Measurements from ENCODE around the gene DLEC1.
"Not testable (repeated sequence)": the region's sequence is repeated elsewhere in the genome, so short reads cannot be mapped to it uniquely, and the experiment has no call there.

DLEC1 gene

DNA sequence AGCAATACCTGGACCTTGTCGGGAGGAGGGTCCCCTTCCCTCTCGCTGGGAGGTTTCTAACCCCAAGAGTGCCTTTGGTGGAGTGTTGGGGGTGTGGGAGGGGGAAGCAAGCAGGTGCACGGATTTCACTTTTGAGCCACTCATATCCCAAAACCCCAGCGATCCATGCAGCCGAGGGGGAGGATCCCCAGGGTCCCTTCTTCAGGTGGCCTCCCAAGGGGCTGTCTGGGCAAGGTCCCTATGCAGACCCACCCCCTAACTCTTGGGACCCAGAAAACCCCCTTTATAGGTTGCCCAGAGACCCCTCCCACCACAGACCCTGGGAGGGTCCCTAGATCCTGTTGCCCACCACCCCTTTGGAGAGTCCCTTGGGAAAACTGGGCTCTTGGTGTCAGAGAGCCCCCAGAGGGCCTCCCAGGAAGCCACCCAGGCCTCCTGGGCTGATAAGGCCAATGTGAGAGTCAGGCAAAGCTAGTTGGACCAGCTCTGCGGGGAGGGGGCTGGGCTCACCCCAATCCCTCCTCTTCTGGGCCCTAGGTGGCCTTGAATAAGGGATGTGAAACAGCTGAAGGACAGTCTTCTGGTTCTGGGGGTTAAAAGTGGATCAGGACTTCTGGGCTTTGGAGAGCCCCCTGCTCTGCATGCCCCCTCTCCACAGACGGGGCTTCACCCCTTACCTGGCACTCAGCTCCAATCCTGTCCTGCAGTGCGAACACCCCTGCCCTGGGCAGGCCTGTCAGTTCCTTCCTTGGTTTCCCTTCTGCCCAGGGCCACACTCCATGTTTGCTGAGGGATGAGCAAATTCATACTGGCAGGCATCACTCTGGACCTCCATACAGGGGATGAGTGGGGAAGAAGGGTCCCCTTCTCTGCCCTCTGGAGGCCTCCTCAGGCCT is 8.6 kb upstream of the DLEC1 start:
- DNase-seq (ENCODE audit: low read depth): no peak
- no peak overlapping the region for H3K4me3 ChIP-seq (ENCODE audit: low read depth, low read length)
- TF ChIP-seq, protein P1, sequence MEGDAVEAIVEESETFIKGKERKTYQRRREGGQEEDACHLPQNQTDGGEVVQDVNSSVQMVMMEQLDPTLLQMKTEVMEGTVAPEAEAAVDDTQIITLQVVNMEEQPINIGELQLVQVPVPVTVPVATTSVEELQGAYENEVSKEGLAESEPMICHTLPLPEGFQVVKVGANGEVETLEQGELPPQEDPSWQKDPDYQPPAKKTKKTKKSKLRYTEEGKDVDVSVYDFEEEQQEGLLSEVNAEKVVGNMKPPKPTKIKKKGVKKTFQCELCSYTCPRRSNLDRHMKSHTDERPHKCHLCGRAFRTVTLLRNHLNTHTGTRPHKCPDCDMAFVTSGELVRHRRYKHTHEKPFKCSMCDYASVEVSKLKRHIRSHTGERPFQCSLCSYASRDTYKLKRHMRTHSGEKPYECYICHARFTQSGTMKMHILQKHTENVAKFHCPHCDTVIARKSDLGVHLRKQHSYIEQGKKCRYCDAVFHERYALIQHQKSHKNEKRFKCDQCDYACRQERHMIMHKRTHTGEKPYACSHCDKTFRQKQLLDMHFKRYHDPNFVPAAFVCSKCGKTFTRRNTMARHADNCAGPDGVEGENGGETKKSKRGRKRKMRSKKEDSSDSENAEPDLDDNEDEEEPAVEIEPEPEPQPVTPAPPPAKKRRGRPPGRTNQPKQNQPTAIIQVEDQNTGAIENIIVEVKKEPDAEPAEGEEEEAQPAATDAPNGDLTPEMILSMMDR (IDR thresholded peaks at IDR 0.05; ENCODE audit: insufficient read depth, low read depth, low read length, missing control alignments): no peak

- no peak overlapping the region for H3K4me3 ChIP-seq (ENCODE audit: low read depth, low read length)
- no peak for DNase-seq (ENCODE audit: low read depth)
- TF ChIP-seq, protein P1 (IDR thresholded peaks at IDR 0.05; ENCODE audit: insufficient read depth, low read depth, low read length, missing control alignments): no peak
These were observed 7.7 kb upstream of the DLEC1 start for GRCh38 chr3:38031022-38031994.

- H3K4me3 ChIP-seq (ENCODE audit: low read depth, low read length): no peak overlapping the region
- TF ChIP-seq, protein P1 (IDR thresholded peaks at IDR 0.05; ENCODE audit: insufficient read depth, low read depth, low read length, missing control alignments): no peak
- DNase-seq (ENCODE audit: low read depth): no peak
These were observed 6.6 kb upstream of the DLEC1 start for GRCh38 chr3:38032328-38032865.

DNA sequence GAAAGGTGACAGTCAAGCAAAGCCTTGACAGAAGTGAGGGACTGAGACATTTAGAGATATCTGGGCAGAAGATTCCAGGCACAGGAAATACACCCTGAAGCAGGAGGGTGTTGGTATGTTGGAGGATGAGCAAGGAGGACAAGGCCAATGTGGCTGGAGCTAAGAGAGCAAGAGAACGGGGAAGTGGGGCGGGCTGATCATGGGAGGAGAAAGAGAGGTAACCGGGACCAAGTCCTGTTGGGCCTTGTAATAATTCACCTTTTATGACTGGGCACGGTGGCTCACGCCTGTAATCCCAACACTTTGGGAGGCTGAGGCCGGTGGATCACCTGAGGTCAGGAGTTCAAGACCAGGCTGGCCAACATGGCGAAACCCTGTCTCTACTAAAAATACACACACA is 5.4 kb upstream of the DLEC1 start:
- H3K4me3 ChIP-seq (ENCODE audit: low read depth, low read length); DNase-seq (ENCODE audit: low read depth): not testable (repeated sequence)

DNA sequence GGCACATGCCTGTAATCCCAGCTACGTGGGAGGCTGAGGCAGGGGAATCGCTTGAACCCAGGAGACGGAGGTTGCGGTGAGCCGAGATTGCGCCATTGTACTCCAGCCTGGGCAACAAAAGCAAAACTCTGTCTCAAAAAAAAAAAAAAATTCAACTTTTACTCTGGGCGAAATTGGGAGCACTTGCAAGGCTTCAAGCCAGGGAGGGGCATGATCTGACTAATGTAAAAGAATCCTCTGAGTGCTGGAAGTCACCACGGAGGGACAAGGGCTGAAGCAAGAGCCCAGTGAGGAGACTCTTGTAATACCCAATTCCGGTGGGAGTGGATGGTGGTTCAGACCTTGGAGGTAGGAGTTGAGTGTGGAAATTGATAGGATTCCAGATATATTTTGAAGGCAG is 4.7 kb upstream of the DLEC1 start:
- not testable (repeated sequence) for DNase-seq (ENCODE audit: low read depth); H3K4me3 ChIP-seq (ENCODE audit: low read depth, low read length)

GRCh38 chr3:38036286-38036685 is 2.7 kb upstream of the DLEC1 start:
- DNase-seq (ENCODE audit: low read depth): no peak
- TF ChIP-seq, protein P1 (IDR thresholded peaks at IDR 0.05; ENCODE audit: insufficient read depth, low read depth, low read length, missing control alignments): no peak
- H3K4me3 ChIP-seq (ENCODE audit: low read depth, low read length): no peak overlapping the region

GRCh38 chr3:38036906-38037305 is 2.1 kb upstream of the DLEC1 start:
- H3K4me3 ChIP-seq (ENCODE audit: low read depth, low read length): no peak overlapping the region
- DNase-seq (ENCODE audit: low read depth): no peak
- TF ChIP-seq, protein P1 (IDR thresholded peaks at IDR 0.05; ENCODE audit: insufficient read depth, low read depth, low read length, missing control alignments): no peak
